GM13976 (cell line): Measurements from ENCODE around the gene EPHA2.

ENCODE experiments used
- DNase-seq: peaks from one replicate; pipeline ENCODE4 v3.0.0; 2012; ENCODE audit warnings: low spot score
- CTCF ChIP-seq: IDR thresholded peaks from 2 replicates; pipeline ENCODE4 v1.5.1; 2012; ENCODE audit warnings: borderline replicate concordance, mild to moderate bottlenecking; ENCODE audit not compliant: insufficient read depth; ENCODE audit errors: extremely low read depth, missing control alignments, control extremely low read depth
- in situ Hi-C: fragments of 300-500 bp; cut with MboI; formaldehyde crosslinking; loops from one replicate; pipeline ENCODE4 v1.12.0; 2022; ENCODE audit warnings: low sequenced_read_pairs, mixed read lengths, inconsistent platforms; ENCODE audit not compliant: unreplicated experiment

The EPHA2 gene

DNA sequence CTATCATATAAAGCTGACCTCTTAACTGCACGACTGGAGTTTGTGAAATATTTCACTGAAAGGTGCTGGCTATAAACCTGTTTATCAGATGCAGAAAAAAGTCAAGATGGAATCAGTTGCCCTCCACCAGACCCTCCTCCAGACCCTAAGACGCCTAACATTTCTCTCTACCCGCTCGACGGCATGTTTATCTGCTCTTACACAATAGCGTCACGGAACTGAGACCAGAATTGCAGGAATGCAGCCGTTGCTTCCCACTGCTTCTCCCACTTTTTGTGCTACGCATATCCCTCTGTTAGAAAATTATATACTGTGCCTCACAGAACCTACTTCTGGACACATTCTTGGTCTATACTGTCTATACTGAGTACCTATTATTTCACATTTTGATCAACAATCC, 54.2 kb downstream of the EPHA2 start:
- TF ChIP-seq CTCF: no peak
- no peak for DNase-seq
- in situ Hi-C loops: no loop called here

- in situ Hi-C loops: loop anchor here (25.0 kb wide), 1 partner anchor 263 kb away; the partner anchor contains the start of genes FBXO42 and SZRD1
- no peak for DNase-seq
- no peak for TF ChIP-seq CTCF
Measured at GRCh38 chr1:16099412-16099811, 56.5 kb downstream of the EPHA2 start.

DNA sequence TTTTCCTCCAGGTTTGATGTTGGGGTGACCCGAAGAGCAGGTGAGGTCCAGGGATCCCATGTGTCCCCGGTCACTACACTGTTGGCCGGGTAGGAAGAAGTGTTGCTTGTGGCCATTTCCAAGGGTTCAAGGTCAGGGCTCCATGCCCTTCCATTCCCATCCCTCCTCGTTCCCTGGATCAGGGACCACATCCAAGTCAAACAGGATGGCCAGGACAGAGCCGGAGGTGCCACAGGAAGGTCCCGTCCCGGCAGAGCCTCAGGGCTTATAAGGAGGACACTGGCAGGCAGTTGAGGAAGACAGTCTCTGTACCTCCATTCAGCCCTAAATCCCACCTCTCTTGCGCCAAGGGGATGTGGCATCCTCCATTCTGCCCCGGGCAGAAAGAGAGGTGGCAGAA, 60.4 kb downstream of the EPHA2 start:
- DNase-seq: no peak
- TF ChIP-seq CTCF: no peak
- in situ Hi-C loops: loop anchor here (25.0 kb wide), 1 partner anchor 267 kb away; the partner anchor contains the start of genes FBXO42 and SZRD1

GRCh38 chr1:16094453-16095158, 61.3 kb downstream of the EPHA2 start:
- no peak for DNase-seq
- in situ Hi-C loops: loop anchor here (25.0 kb wide), 1 partner anchor 268 kb away; the partner anchor contains the start of genes FBXO42 and SZRD1
- no peak for TF ChIP-seq CTCF

- DNase-seq: no peak
- TF ChIP-seq CTCF: no peak
- in situ Hi-C loops: loop anchor here (25.0 kb wide), 1 partner anchor 269 kb away; the partner anchor contains the start of genes FBXO42 and SZRD1
Measured at GRCh38 chr1:16093611-16094010, 62.3 kb downstream of the EPHA2 start.

- DNase-seq: no peak
- in situ Hi-C loops: loop anchor here (25.0 kb wide), 1 partner anchor 269 kb away; the partner anchor contains the start of genes FBXO42 and SZRD1
- TF ChIP-seq CTCF: no peak
Measured at GRCh38 chr1:16092923-16093511, 62.9 kb downstream of the EPHA2 start.
